PC-9 (cell line): Measurements from ENCODE around the gene RPGRIP1L. TPM values are rescaled to one million over a fixed set of nuclear protein-coding genes. Genes with fewer than 3 reads are reported as not detected.

Experiments used
- BruUV-seq: library from RNA; stranded (reverse); fragments of 400-500 nt; replicated peaks from 2 replicates; lab custom pipeline; 2021; lab: Mats Ljungman, UMichigan
- CTCF ChIA-PET: fragments of 300-600 bp; sonication (Branson Sonifier 250); formaldehyde crosslinking; loops from one replicate; lab custom pipeline; 2022; ENCODE audit warnings: antibody characterized with exemption; lab: Charles Lee
- POLR2A ChIA-PET: fragments of 300-600 bp; sonication (Branson Sonifier 250); formaldehyde crosslinking; loops from one replicate; lab custom pipeline; 2022; ENCODE audit warnings: antibody characterized with exemption; ENCODE audit not compliant: unreplicated experiment; lab: Charles Lee
- DNase-seq, 2 experiments: peaks; one replicate each; pipeline versions ENCODE4 v3.0.0 to v3.0.0-alpha.2; 2015 to 2022; ENCODE audit warnings: mixed read lengths in 1 of 2
- H2AFZ ChIP-seq: fragments of 200-600 bp; sonication (generic); 2 replicates; pipeline ENCODE4 v1.8.1; 2017; ENCODE audit warnings: antibody characterized with exemption
- H3F3A ChIP-seq: fragments of 200-600 bp; sonication (generic); 2 replicates; pipeline ENCODE4 v1.8.1; 2017; ENCODE audit warnings: antibody characterized with exemption, mild to moderate bottlenecking, low read depth; ENCODE audit not compliant: insufficient read depth
- H3K27ac ChIP-seq: fragments of 200-600 bp; sonication (generic); 2 replicates; pipeline ENCODE4 v1.6.1; 2016; ENCODE audit warnings: mixed run types
- H3K27me3 ChIP-seq: fragments of 200-600 bp; sonication (generic); 2 replicates; pipeline ENCODE4 v1.6.1; 2016; ENCODE audit warnings: low read depth, mixed run types; ENCODE audit not compliant: insufficient read depth
- H3K36me3 ChIP-seq: fragments of 200-600 bp; sonication (generic); 2 replicates; pipeline ENCODE4 v1.6.1; 2016; ENCODE audit warnings: low read depth, mixed run types
- H3K4me1 ChIP-seq: fragments of 200-600 bp; sonication (generic); replicated peaks from 2 replicates; pipeline ENCODE4 v1.6.1; 2016; ENCODE audit warnings: mixed run types; ENCODE audit not compliant: insufficient read depth
- H3K4me2 ChIP-seq: fragments of 200-600 bp; sonication (generic); 2 replicates; pipeline ENCODE4 v1.6.1; 2017; ENCODE audit warnings: mixed run types
- H3K4me3 ChIP-seq: fragments of 200-600 bp; sonication (generic); 2 replicates; pipeline ENCODE4 v1.6.1; 2016; ENCODE audit warnings: mixed run types
- H3K79me2 ChIP-seq: fragments of 200-600 bp; sonication (generic); 2 replicates; pipeline ENCODE4 v1.6.1; 2017; ENCODE audit warnings: low read depth, mixed run types
- H3K9me2 ChIP-seq: fragments of 200-600 bp; sonication (generic); 2 replicates; pipeline ENCODE4 v1.8.1; 2017; ENCODE audit warnings: mild to moderate bottlenecking; ENCODE audit not compliant: insufficient read depth
- H3K9me3 ChIP-seq: fragments of 200-600 bp; sonication (generic); 2 replicates; pipeline ENCODE4 v1.8.1; 2016; ENCODE audit warnings: low read depth; ENCODE audit not compliant: insufficient read depth
- H4K20me1 ChIP-seq: fragments of 200-600 bp; sonication (generic); 2 replicates; pipeline ENCODE4 v1.8.1; 2017; ENCODE audit not compliant: insufficient read depth
- EZH2 ChIP-seq: fragments of 200-600 bp; sonication (generic); IDR thresholded peaks from 2 replicates; pipeline ENCODE4 v1.8.0; 2017; ENCODE audit warnings: antibody characterized with exemption, low read depth
- intact Hi-C: fragments of 100-400 bp; cut with micrococcal nuclease; formaldehyde crosslinking; loops from one replicate; pipeline ENCODE4 v1.10.0; 2022; ENCODE audit not compliant: unreplicated experiment
- total RNA-seq: library from RNA; stranded (reverse); gene quantifications from 2 replicates; pipeline ENCODE4 v1.2.3, GENCODE V29; 2021
- TF ChIP-seq, protein P1 (sequence below): fragments of 200-600 bp; sonication (generic); conservative IDR thresholded peaks from 2 replicates; pipeline ENCODE4 v1.6.1; 2017; ENCODE audit warnings: mixed run types, antibody characterized with exemption, mild to moderate bottlenecking, moderate library complexity

RPGRIP1L gene
- total RNA-seq, 1 experiment from 2014 or later, result 14.0 TPM

DNA sequence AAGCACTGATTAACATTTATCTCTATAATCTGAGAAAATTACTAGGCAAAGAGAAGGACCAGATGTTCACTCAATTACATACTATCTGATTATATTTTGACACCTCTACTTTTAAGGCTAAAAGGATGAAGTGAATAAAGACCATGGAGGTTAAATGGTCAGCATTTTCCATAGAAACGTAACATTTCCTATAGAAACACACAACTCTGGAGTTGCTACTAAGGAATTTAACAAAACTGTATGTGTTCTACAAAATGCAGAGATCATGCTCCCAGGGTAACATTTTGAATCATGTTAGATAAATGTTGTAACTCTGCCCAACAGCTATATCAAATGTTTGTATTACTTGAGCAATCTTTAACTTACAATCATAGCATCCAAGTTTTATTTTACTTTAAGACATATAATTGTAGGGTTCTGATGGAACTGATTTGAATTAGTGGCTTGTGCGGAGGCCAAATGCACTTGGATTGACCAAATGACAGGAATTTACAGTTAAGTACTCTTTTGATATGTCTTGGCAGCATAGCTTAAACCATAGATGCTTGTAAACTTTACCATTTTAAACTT lies 97.7 kb downstream of the RPGRIP1L start:
- Histone ChIP-seq H3K27me3 (no peaks in the 10 kb centered on the region), H2AFZ (no peak overlapping the region), H3K4me1 (no peaks in the 10 kb centered on the region), H3K9me2 (no peaks in the 10 kb centered on the region), H3K36me3 (no peaks in the 10 kb centered on the region), H3K4me3 (no peak overlapping the region), H4K20me1 (no peaks in the 10 kb centered on the region), H3K27ac (no peak overlapping the region), H3K4me2 (no peak overlapping the region), H3F3A (no peaks in the 10 kb centered on the region; the same call in 1 of the 2 replicates), H3K9me3 (no peaks in the 10 kb centered on the region), H3K79me2 (no peaks in the 10 kb centered on the region)
- CTCF ChIA-PET, result no interaction called here
- POLR2A ChIA-PET, result no interaction called here
- TF ChIP-seq EZH2, result no peak
- TF ChIP-seq, protein P1, sequence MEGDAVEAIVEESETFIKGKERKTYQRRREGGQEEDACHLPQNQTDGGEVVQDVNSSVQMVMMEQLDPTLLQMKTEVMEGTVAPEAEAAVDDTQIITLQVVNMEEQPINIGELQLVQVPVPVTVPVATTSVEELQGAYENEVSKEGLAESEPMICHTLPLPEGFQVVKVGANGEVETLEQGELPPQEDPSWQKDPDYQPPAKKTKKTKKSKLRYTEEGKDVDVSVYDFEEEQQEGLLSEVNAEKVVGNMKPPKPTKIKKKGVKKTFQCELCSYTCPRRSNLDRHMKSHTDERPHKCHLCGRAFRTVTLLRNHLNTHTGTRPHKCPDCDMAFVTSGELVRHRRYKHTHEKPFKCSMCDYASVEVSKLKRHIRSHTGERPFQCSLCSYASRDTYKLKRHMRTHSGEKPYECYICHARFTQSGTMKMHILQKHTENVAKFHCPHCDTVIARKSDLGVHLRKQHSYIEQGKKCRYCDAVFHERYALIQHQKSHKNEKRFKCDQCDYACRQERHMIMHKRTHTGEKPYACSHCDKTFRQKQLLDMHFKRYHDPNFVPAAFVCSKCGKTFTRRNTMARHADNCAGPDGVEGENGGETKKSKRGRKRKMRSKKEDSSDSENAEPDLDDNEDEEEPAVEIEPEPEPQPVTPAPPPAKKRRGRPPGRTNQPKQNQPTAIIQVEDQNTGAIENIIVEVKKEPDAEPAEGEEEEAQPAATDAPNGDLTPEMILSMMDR, result no peak
- intact Hi-C loops, result no loop called here
- no peak for DNase-seq
- no TSS peak for BruUV-seq

DNA sequence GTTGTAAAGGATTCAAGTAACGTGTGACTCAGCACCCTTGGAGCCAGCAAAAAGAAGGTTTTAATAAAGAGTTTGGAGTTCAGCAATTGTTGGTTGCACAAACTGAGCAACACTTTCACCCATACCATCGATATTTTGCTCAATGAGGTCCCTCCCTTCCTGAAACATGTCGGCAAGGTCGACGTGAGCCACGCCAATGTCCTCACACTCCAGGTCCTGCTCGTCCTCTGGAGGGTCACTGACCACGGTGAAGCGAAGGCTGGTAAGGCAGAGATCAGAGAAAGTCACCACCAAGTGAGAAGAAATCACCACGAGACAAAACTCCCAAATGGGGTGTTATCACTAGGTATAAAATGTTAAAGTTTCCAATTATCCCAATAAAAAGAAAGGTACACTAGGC lies 98.3 kb downstream of the RPGRIP1L start:
- H3K79me2 ChIP-seq, result no peaks in the 10 kb centered on the region
- no peak overlapping the region for H2AFZ ChIP-seq
- intact Hi-C loops, result no loop called here
- H3K9me3 ChIP-seq, result no peaks in the 10 kb centered on the region
- DNase-seq, result no peak
- H3F3A ChIP-seq, result no peaks in the 10 kb centered on the region; the same call in 1 of the 2 replicates
- H3K27ac ChIP-seq, result no peak overlapping the region
- no peaks in the 10 kb centered on the region for H3K27me3 ChIP-seq
- no peaks in the 10 kb centered on the region for H4K20me1 ChIP-seq
- BruUV-seq, result no TSS peak
- TF ChIP-seq, protein P1, result no peak
- TF ChIP-seq EZH2, result no peak
- no peaks in the 10 kb centered on the region for H3K36me3 ChIP-seq
- H3K4me3 ChIP-seq, result no peak overlapping the region
- H3K4me2 ChIP-seq, result no peak overlapping the region
- ChIA-PET CTCF (no interaction called here), POLR2A (no interaction called here)
- no peaks in the 10 kb centered on the region for H3K4me1 ChIP-seq
- no peaks in the 10 kb centered on the region for H3K9me2 ChIP-seq

DNA sequence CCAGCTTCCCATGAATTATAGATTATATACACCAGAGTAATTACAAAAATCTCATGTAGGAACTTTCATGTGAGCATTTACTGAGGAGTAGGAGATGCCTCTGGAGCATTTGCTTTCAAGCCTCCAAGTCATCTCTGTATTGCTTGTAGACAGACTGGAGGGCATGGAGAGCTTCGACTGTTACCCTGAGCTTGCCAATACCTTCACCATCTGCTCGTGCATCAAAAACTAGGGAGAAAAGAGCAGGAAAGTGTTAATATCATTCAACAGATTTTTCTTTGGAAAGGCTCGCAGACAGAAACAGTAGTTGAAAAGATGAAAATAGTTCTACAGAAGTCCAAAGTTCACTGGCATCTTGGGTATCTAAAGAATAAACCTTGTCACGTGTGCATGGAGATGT lies 101.7 kb downstream of the RPGRIP1L start:
- Histone ChIP-seq H3K9me3 (no peaks in the 10 kb centered on the region), H3K4me1 (no peaks in the 10 kb centered on the region), H3K27ac (no peak overlapping the region), H3K9me2 (no peaks in the 10 kb centered on the region; the same call in 1 of the 2 replicates), H3K27me3 (no peaks in the 10 kb centered on the region), H2AFZ (no peak overlapping the region), H4K20me1 (no peaks in the 10 kb centered on the region; the same call in 1 of the 2 replicates), H3K36me3 (no peaks in the 10 kb centered on the region), H3K79me2 (no peaks in the 10 kb centered on the region), H3K4me3 (no peak overlapping the region), H3F3A (no peaks in the 10 kb centered on the region; the same call in 1 of the 2 replicates), H3K4me2 (no peak overlapping the region)
- no peak for TF ChIP-seq EZH2
- TF ChIP-seq, protein P1, result no peak
- POLR2A ChIA-PET, result no interaction called here
- BruUV-seq, result no TSS peak
- intact Hi-C loops, result no loop called here
- CTCF ChIA-PET, result no interaction called here
- DNase-seq, result no peak
